NCI-H1092 treated with DMSO at 0.1 percent for 48 hours (cell line): ENCODE measurements around the gene LHFPL6.
A peak's percentile ranks its signal among the peaks of the same experiment; 100 is the strongest.

Source experiments
- DNase-seq: peaks from one replicate; lab custom pipeline; 2025; lab: John Stamatoyannopoulos, UW

LHFPL6 gene

GRCh38 chr13:39411511-39411910 lies 191.5 kb downstream of the LHFPL6 start:
- no peak for DNase-seq

- no peak for DNase-seq
These were observed 192.0 kb downstream of the LHFPL6 start for GRCh38 chr13:39410964-39411363.

GRCh38 chr13:39410096-39410901 lies 192.7 kb downstream of the LHFPL6 start:
- no peak for DNase-seq

- no peak for DNase-seq
These were observed 194.5 kb downstream of the LHFPL6 start for GRCh38 chr13:39408512-39408911.

- no peak for DNase-seq
These were observed 195.2 kb downstream of the LHFPL6 start for GRCh38 chr13:39407786-39408185.

- no peak for DNase-seq
These were observed 195.9 kb downstream of the LHFPL6 start for GRCh38 chr13:39407138-39407537.

GRCh38 chr13:39406688-39407087 lies 196.3 kb downstream of the LHFPL6 start:
- DNase-seq = no peak

GRCh38 chr13:39405596-39406205 lies 197.3 kb downstream of the LHFPL6 start:
- no peak for DNase-seq

- no peak for DNase-seq
These were observed 197.9 kb downstream of the LHFPL6 start for GRCh38 chr13:39405107-39405506.

GRCh38 chr13:39403106-39403505 lies 199.9 kb downstream of the LHFPL6 start:
- no peak for DNase-seq

- no peak for DNase-seq
These were observed 200.6 kb downstream of the LHFPL6 start for GRCh38 chr13:39402221-39402970.

GRCh38 chr13:39401756-39402155 lies 201.2 kb downstream of the LHFPL6 start:
- no peak for DNase-seq

- no peak for DNase-seq
These were observed 201.8 kb downstream of the LHFPL6 start for GRCh38 chr13:39401046-39401705.

GRCh38 chr13:39399102-39399501 lies 203.9 kb downstream of the LHFPL6 start:
- no peak for DNase-seq

- DNase-seq = no peak
These were observed 205.1 kb downstream of the LHFPL6 start for GRCh38 chr13:39397896-39398265.

GRCh38 chr13:39397226-39397895 lies 205.6 kb downstream of the LHFPL6 start:
- DNase-seq = no peak

- DNase-seq = no peak
These were observed 208.0 kb downstream of the LHFPL6 start for GRCh38 chr13:39394796-39395678.

GRCh38 chr13:39391761-39392160 lies 211.2 kb downstream of the LHFPL6 start:
- DNase-seq = no peak

GRCh38 chr13:39389013-39389412 lies 214.0 kb downstream of the LHFPL6 start:
- no peak for DNase-seq

- DNase-seq = peak; percentile 7
These were observed 217.3 kb downstream of the LHFPL6 start for GRCh38 chr13:39385621-39386231.
